Neuronal stem cell (in vitro differentiated cells): ENCODE measurements around the gene VAC14. TPM values are rescaled to one million over a fixed set of nuclear protein-coding genes. Genes with fewer than 3 reads are reported as not detected.
"Not testable (repeated sequence)": the region's sequence is repeated elsewhere in the genome, so short reads cannot be mapped to it uniquely, and the experiment has no call there.

Source experiments
- DNase-seq: peaks from one replicate; pipeline ENCODE4 v3.0.0-alpha.2; 2013; ENCODE audit warnings: low spot score
- H2AFZ ChIP-seq: one replicate; pipeline ENCODE4 v1.6.1; 2013; ENCODE audit warnings: mild to moderate bottlenecking, low read length, inconsistent platforms
- H2AK5ac ChIP-seq: 2 replicates; pipeline ENCODE4 v1.6.1; 2013; ENCODE audit warnings: low read depth, mild to moderate bottlenecking, inconsistent platforms, low read length, moderate library complexity, mixed read lengths
- H2BK120ac ChIP-seq: 2 replicates; pipeline ENCODE4 v1.6.1; 2013; ENCODE audit warnings: low read depth, mild to moderate bottlenecking, inconsistent platforms, low read length, moderate library complexity, mixed read lengths
- H2BK12ac ChIP-seq: one replicate; pipeline ENCODE4 v1.6.1; 2013; ENCODE audit warnings: low read length, inconsistent platforms
- H2BK15ac ChIP-seq: 2 replicates; pipeline ENCODE4 v1.6.1; 2013; ENCODE audit warnings: mild to moderate bottlenecking, low read length, inconsistent platforms, mixed read lengths
- H2BK5ac ChIP-seq: one replicate; pipeline ENCODE4 v1.6.1; 2013; ENCODE audit warnings: inconsistent platforms, mild to moderate bottlenecking, low read length, moderate library complexity
- H3K14ac ChIP-seq: one replicate; pipeline ENCODE4 v1.6.1; 2013; ENCODE audit warnings: low read length, inconsistent platforms
- H3K18ac ChIP-seq: 2 replicates; pipeline ENCODE4 v1.6.1; 2013; ENCODE audit warnings: low read length, inconsistent platforms
- H3K23ac ChIP-seq: 2 replicates; pipeline ENCODE4 v1.6.1; 2013; ENCODE audit warnings: low read depth, mild to moderate bottlenecking, mixed read lengths, low read length, inconsistent platforms; ENCODE audit not compliant: poor library complexity
- H3K27ac ChIP-seq: replicated peaks from 3 replicates; pipeline ENCODE4 v1.5.1; 2013; ENCODE audit warnings: low read length, inconsistent platforms
- H3K27me3 ChIP-seq, 3 experiments: 2 replicates each; pipeline ENCODE4 v1.6.1; 2013; ENCODE audit warnings: low read length in 3 of 3, mild to moderate bottlenecking in 2 of 3, inconsistent platforms in 1 of 3, low read depth in 1 of 3, mixed read lengths in 1 of 3, moderate library complexity in 1 of 3; ENCODE audit not compliant: control insufficient read depth in 3 of 3, insufficient read depth in 3 of 3
- H3K36me3 ChIP-seq, 2 donors: replicated peaks in 1 of 2; 2 replicates each; pipeline ENCODE4 v1.6.1; 2013; ENCODE audit warnings: low read length in 2 of 2; ENCODE audit not compliant: control insufficient read depth in 2 of 2, insufficient read depth in 2 of 2
- H3K4ac ChIP-seq: 2 replicates; pipeline ENCODE4 v1.6.1; 2013; ENCODE audit warnings: inconsistent platforms, mild to moderate bottlenecking, low read length, moderate library complexity
- H3K4me1 ChIP-seq, 2 donors: 1 replicate in 1 of 2; 2 replicates in 1 of 2; pipeline ENCODE4 v1.6.1; 2013; ENCODE audit warnings: low read length in 2 of 2, low read depth in 1 of 2; ENCODE audit not compliant: control insufficient read depth in 2 of 2, insufficient read depth in 1 of 2
- H3K4me2 ChIP-seq: one replicate; pipeline ENCODE4 v1.6.1; 2013; ENCODE audit warnings: mild to moderate bottlenecking, low read length, inconsistent platforms; ENCODE audit not compliant: insufficient read depth, poor library complexity, severe bottlenecking
- H3K4me3 ChIP-seq, 2 donors: 2 replicates each; pipeline ENCODE4 v1.5.1; 2013; ENCODE audit warnings: low read length in 2 of 2, mild to moderate bottlenecking in 2 of 2, inconsistent platforms in 1 of 2, moderate library complexity in 1 of 2
- H3K79me1 ChIP-seq: one replicate; pipeline ENCODE4 v1.6.1; 2013; ENCODE audit warnings: low read depth, mild to moderate bottlenecking, inconsistent platforms, low read length, moderate library complexity
- H3K9ac ChIP-seq: one replicate; pipeline ENCODE4 v1.6.1; 2013; ENCODE audit warnings: mild to moderate bottlenecking, low read depth, low read length, inconsistent platforms; ENCODE audit not compliant: poor library complexity
- H3K9me3 ChIP-seq, 2 donors: replicated peaks in 1 of 2; 2 replicates each; pipeline versions ENCODE3 to v1.6.1; 2013; ENCODE audit warnings: low read length in 2 of 2, mild to moderate bottlenecking in 2 of 2, inconsistent platforms in 1 of 2, low read depth in 1 of 2, mixed read lengths in 1 of 2, moderate library complexity in 1 of 2; ENCODE audit not compliant: control insufficient read depth in 2 of 2, insufficient read depth in 1 of 2
- H4K8ac ChIP-seq: one replicate; pipeline ENCODE4 v1.6.1; 2013; ENCODE audit warnings: low read depth, mild to moderate bottlenecking, inconsistent platforms, low read length, moderate library complexity
- H4K91ac ChIP-seq: one replicate; pipeline ENCODE4 v1.6.1; 2013; ENCODE audit warnings: low read length, low read depth, mild to moderate bottlenecking, inconsistent platforms; ENCODE audit not compliant: poor library complexity
- WGBS, 2 donors: extraction: QIAGEN DNeasy Blood & Tissue Kit; methylation state at CpG; one replicate each; pipeline ENCODE4 v1.1.7; 2013; ENCODE audit warnings: missing lambda C conversion rate in 2 of 2, mixed read lengths in 1 of 2; ENCODE audit not compliant: insufficient read length in 2 of 2, insufficient replicate concordance in 1 of 2; ENCODE audit errors: extremely low coverage in 2 of 2; 5-methylcytosine and 5-hydroxymethylcytosine counted together
- polyA plus RNA-seq, 2 experiments: library from polyadenylated mRNA; stranded (reverse); fragments of 200-250 nt; gene quantifications; one replicate each; pipeline ENCODE4 v1.2.3, GENCODE V29; 2013

The VAC14 gene
- 24.7 TPM for polyA plus RNA-seq (2013, experiment 1 of 2)
- polyA plus RNA-seq (2013, experiment 2 of 2): 23.1 TPM

- H4K91ac ChIP-seq: no peak within 1 kb of the TSS
- H3K4ac ChIP-seq: no peak within 1 kb of the TSS
- no CpG with 5 or more reads among the region's 64 CpGs for WGBS, 2 donors
- H3K79me1 ChIP-seq: peaks cover 7% of the 10 kb centered on the region
- H3K9ac ChIP-seq: peak within 1 kb of the TSS; percentile 88
- peaks cover 0 to 1% of the 10 kb centered on the region in 2 donors for H3K9me3 ChIP-seq
- H2BK12ac ChIP-seq: no peak within 1 kb of the TSS
- no peak within 1 kb of the TSS for H3K14ac ChIP-seq
- H3K23ac ChIP-seq: peak within 1 kb of the TSS; percentile 61
- H3K36me3 ChIP-seq: peaks cover 0 to 15% of the 10 kb centered on the region in 2 donors
- no peak within 1 kb of the TSS for H2BK5ac ChIP-seq
- no peak within 1 kb of the TSS for H4K8ac ChIP-seq
- peak within 1 kb of the TSS; percentile 93 for H3K4me2 ChIP-seq
- peaks cover 0 to 9% (median 0%) of the 10 kb centered on the region in 3 experiments for H3K27me3 ChIP-seq
- no peak within 1 kb of the TSS for H3K27ac ChIP-seq
- peaks cover 3 to 4% of the 10 kb centered on the region in 2 donors for H3K4me1 ChIP-seq
- peak within 1 kb of the TSS; percentile 95 for H2AFZ ChIP-seq
- no peak within 1 kb of the TSS for H2BK15ac ChIP-seq
- peak within 1 kb of the TSS; percentile 62 to 96 for H3K4me3 ChIP-seq
- peak; percentile 84 for DNase-seq
- H2BK120ac ChIP-seq: no peak within 1 kb of the TSS
- peak within 1 kb of the TSS; percentile 31 for H2AK5ac ChIP-seq
- H3K18ac ChIP-seq: peak within 1 kb of the TSS; percentile 50
These were observed at the start of gene VAC14 for GRCh38 chr16:70800781-70801480. Gene VAC14, minus strand, starts transcription at chr16:70801158. Its CDS starts 258 bp downstream, at chr16:70800900.

- H2AFZ ChIP-seq, H3K14ac ChIP-seq, H4K8ac ChIP-seq, H3K9me3 ChIP-seq, H3K4me3 ChIP-seq, H3K4me1 ChIP-seq, H2BK120ac ChIP-seq, H3K4ac ChIP-seq, H3K27ac ChIP-seq, H2BK12ac ChIP-seq, H3K18ac ChIP-seq, H3K36me3 ChIP-seq, H3K27me3 ChIP-seq, H3K79me1 ChIP-seq, H3K4me2 ChIP-seq, H4K91ac ChIP-seq, H3K9ac ChIP-seq, H2AK5ac ChIP-seq, H2BK15ac ChIP-seq, DNase-seq, H3K23ac ChIP-seq, H2BK5ac ChIP-seq: not testable (repeated sequence)
- WGBS, 2 donors: no CpG with 5 or more reads among the region's 4 CpGs
These were observed 22.6 kb upstream of the VAC14 start for GRCh38 chr16:70823498-70824118.

GRCh38 chr16:70822734-70823133 is 21.8 kb upstream of the VAC14 start:
- H3K4ac ChIP-seq, H3K36me3 ChIP-seq, H3K27ac ChIP-seq, H2BK120ac ChIP-seq, H3K4me1 ChIP-seq, H2AK5ac ChIP-seq, H3K4me3 ChIP-seq, H3K79me1 ChIP-seq, DNase-seq, H3K4me2 ChIP-seq, H3K9me3 ChIP-seq, H3K23ac ChIP-seq, H2BK5ac ChIP-seq, H2AFZ ChIP-seq, H4K8ac ChIP-seq, H3K9ac ChIP-seq, H2BK15ac ChIP-seq, H2BK12ac ChIP-seq, H4K91ac ChIP-seq, H3K27me3 ChIP-seq, H3K14ac ChIP-seq, H3K18ac ChIP-seq: not testable (repeated sequence)
- no CpG with 5 or more reads among the region's 2 CpGs for WGBS, 2 donors

- not testable (repeated sequence) for H3K18ac ChIP-seq, H3K4ac ChIP-seq, H3K27me3 ChIP-seq, DNase-seq, H3K9ac ChIP-seq, H2AK5ac ChIP-seq, H2AFZ ChIP-seq, H3K9me3 ChIP-seq, H4K8ac ChIP-seq, H3K36me3 ChIP-seq, H2BK15ac ChIP-seq, H3K79me1 ChIP-seq, H3K14ac ChIP-seq, H3K27ac ChIP-seq, H2BK5ac ChIP-seq, H3K23ac ChIP-seq, H2BK120ac ChIP-seq, H2BK12ac ChIP-seq, H3K4me1 ChIP-seq, H3K4me3 ChIP-seq, H3K4me2 ChIP-seq, H4K91ac ChIP-seq
- WGBS, 2 donors: no CpG with 5 or more reads among the region's 13 CpGs
These were observed 17.1 kb upstream of the VAC14 start for GRCh38 chr16:70818088-70818487.
